HG03457 (cell line): ENCODE results near the gene CHST13.

Experiments
- ATAC-seq: cut with Tn5 transposase; IDR thresholded peaks from one replicate; pipeline ENCODE4 v1.9.1; 2021; ENCODE audit warnings: moderate number of reproducible peaks; ENCODE audit not compliant: unreplicated experiment

CHST13 gene

DNA sequence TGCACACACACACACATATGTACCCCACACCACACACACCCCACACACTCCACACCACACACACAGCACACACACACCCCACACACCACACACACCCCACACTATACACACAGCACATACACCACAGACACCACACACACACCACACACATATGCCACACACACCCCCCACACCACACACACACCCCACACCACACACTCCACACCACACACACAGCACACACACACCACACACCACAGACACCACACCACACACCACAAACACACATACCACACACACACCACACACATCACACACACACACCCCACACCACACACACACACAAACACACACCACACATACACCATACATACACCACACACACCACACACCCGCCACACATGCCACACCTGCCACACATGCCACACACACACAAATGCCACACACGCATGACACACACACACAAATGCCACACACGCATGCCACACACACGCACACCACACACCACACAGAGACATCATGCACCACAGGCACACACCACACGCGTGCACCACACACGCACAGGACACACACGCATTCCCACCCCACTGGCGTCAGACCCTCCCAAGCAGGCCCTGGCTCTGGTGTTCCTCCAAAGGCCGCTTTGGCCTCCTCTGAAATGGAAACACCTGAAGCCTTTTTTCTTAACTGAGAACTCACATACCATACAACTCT, 15.7 kb downstream of the CHST13 start:
- ATAC-seq = no peak

DNA sequence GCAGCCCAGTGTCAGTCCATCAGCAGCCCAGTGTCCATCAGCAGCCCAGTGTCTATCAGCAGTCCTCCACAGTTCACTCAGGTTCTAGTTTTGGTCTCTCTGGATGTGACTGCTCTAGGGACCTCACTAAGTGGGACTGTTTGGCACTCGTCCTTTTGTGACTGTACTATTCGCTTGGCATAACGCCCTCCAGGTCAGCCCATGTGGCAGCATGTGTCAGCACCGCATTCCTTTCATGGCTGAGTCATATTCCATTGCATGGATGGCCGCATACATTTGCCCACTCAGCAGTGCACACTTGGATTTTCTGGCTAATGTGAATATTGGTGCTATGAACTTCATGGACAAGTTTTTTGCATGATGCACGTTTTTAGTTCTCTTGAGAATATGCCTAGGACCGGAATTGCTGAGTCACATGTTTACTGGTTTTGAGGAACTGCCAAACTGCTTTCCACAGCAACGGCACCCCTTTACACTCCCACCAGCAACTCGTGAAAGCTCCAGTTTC, 16.4 kb downstream of the CHST13 start:
- ATAC-seq = no peak

DNA sequence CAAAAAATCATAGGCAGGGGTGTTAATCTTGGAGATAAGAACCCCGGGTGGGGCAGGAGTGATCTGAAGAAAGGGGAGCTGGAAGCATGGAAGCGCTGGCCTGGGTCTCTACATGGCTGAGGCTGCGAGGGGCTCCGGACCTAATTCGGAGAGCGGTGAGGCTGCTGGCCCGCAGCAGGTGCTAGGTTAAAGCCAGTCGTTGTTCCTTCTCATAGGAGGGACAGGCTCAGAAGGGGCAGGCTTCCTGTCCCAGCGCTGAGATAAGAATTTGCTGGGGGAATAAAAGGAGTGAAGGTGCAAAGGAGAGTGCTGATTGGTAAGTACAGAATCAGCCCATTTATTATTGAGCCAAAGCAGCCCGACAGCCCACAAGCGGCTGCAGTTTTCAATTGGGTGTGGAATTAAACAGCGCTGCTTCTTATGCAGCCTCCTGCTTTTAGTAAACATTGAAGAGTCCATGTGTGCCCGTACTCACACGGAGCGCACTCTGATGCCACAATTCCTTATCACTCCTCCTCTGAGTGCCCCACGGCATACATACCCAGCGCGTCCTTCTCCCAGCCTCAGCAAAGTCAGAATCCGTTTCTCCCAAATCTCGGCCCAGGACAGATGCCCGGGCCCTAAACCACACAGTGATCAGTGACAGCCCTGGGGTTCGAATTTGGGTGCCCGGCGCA, 17.1 kb downstream of the CHST13 start:
- ATAC-seq = no peak

DNA sequence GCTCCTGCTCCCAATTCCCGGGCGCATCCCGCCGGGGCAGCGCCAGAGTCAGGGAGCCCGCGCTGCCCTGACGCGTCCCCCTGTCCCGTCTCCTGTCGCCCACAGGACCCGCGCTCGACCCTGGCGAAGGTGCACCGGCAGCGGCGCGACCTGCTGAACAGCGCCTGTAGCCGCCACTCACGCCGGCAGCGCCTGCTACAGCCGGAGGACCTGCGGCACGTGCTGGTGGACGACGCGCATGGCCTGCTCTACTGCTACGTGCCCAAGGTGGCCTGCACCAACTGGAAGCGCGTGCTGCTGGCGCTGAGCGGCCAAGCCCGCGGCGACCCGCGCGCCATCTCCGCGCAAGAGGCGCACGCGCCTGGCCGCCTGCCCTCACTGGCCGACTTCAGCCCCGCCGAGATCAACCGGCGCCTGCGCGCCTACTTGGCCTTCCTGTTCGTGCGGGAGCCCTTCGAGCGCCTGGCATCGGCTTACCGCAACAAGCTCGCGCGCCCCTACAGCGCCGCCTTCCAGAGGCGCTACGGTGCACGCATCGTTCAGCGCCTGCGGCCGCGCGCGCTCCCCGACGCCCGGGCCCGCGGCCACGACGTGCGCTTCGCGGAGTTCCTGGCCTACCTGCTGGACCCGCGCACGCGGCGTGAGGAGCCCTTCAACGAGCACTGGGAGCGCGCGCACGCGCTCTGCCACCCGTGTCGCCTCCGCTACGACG, 17.8 kb downstream of the CHST13 start:
- ATAC-seq = no peak

DNA sequence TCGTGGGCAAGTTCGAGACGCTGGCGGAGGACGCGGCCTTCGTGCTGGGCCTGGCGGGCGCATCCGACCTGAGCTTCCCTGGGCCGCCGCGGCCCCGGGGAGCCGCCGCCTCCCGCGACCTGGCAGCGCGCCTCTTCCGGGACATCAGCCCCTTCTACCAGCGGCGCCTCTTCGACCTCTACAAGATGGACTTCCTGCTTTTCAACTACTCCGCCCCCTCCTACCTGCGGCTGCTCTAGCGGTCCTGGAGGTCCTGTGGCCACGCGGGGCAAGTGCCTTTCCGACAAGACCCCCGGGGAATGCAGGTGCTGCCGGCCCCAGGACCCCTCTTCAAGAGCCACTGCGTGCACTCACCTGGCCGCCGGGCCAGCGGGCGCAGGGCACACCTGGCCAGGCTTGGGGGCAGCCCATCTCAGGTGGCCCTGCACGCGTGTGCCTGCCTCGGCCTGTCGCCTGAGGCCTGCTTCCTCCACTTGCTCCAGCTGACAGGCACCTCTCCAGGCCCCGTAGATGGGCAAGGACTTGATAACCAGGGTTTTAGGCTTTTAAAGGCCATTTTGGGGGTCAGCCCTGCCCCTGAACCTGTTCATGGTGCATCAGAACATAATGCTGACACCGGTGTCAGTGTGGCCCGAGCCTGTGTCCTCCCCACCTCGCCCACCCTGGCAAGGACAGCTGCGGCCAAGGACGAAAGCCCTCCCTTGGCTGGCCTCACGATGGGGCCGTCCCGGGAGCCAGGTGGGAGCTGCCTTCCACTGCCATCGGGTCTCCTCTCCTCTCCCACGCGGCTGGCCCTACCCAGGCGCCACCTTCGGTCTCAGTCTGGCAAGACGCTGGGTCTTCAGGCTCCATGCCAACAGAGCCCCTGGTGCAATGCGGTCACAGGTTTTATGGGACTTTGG, 18.6 kb downstream of the CHST13 start:
- ATAC-seq = no peak

DNA sequence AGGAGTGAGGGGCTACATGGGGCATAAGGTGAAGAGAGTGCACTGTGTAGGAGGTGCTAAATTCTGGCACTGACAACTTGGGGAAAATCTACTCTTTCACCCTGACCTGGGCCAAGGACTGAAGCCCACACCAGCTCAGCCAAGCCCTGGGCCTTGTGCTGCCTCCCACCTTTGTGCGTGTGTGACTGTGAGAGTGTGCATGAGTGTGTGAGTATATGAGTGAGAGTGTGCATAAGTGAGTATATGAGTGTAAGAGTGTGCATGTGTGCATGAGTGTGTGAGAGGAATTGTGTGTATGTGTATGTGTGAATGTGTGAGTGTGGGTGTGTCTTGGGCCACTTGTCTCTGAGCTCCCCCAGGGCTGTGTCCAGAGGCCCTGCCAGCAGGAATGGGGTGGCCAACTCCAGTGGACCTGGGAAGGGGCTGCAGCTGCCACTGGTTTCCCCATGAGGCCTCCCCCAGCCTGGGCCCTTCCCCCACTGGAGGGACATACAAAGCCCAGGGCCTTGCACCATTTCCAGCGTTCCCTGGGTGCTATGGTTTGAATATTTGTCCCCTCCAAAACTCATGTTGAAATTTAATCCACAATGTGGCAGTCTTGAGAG, 19.6 kb downstream of the CHST13 start:
- no peak for ATAC-seq

DNA sequence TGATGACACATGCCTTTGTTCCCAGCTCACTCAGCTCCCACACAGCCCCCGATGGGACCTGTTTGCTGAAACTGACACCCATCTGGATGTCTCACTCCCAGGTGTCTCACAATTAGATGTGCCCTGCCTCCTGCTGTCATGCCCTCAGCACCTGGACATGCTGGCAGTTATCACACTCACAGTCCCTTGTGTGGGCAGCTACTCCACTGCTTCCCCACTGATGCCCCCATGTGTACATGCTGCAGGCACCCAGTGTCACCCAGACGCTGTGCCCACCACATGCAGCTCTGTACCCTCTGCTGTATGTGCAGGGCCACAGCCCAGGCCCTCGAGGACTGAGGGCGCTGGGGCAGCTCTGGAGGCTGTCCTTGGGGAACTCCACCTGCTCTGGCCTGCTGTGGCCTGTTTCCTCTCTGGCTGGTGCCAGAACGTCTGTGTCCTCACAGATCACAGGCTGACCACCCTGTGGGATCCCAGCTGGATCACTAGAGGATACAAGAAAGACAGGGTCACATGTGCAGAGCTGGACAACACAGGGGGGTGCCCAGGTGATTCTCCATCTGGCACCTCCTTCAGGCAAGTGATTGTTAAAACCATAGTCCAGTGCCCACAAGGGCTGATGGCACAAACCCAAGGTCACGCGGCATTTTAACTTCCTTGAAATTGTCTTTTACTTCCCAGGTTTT, 20.8 kb downstream of the CHST13 start:
- no peak for ATAC-seq

DNA sequence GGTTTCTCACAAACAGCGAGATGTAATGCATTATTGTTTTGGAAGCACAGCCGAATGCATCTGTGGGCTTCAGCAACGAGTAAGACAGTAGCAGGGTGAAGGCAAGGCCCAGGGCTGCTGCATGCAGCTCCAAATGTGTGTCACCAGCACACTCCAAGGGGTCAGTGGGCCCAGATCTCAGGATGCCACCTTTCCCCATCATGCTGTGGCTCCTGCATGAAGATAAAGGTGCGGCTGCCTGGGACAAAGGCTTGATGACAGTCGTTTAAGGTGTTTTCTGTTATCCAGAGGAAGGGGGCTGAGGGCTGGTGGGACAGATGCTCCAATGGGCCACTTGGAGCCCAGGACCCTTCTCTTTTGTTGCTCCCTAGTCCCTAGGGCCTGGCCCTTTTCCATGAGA, 21.6 kb downstream of the CHST13 start:
- no peak for ATAC-seq

DNA sequence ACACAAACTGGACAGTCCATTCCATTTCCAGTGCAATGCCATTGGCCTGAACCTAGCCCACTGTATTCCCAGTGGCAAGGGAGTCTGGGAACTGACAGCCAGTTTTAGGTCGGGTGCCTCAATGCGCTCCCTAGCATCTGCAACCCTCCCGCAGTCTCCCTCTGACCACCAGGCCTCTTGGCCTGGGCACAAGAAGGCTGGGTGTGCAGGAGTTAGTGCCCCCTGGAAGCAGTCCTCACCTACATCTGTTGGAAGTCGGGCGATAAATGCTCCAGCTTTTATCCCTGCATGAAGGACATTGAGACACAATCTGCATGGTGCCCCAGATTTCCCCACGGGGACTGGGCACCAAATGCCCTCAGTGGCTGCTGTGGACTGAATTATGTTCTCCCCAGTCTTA, 22.1 kb downstream of the CHST13 start:
- no peak for ATAC-seq

DNA sequence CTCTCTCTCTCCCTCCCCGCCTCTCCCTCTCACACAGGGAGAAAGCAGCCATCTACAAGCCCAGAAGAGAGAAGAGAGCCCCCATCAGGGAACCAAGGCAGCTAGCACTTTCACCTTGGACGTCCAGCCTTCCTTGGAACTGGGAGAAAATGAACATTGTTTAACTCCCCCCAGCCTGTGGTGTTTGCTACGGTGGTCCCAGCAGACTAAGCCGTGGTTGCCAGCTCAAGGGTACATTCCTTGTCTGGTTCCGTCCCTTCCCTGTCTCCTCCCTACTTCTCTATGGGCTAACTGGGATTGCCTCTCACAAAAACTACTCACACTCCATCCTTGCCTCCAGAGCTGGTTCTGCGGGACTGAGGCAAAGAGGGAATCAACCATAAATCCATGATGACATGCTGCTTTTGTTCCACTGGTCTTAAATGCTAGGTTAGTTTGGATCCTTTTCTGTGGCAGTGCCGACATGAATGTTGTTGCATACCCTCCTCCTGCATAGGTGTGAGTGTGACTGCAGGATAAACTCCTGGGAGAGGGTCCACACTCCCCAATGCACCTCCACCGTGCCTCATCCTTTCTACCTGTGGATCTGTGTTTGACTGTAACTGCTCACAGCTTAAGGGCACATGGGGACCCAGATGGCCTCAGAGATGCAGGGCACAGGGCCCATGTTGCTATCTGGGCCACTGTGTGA, 22.7 kb downstream of the CHST13 start:
- ATAC-seq = no peak

DNA sequence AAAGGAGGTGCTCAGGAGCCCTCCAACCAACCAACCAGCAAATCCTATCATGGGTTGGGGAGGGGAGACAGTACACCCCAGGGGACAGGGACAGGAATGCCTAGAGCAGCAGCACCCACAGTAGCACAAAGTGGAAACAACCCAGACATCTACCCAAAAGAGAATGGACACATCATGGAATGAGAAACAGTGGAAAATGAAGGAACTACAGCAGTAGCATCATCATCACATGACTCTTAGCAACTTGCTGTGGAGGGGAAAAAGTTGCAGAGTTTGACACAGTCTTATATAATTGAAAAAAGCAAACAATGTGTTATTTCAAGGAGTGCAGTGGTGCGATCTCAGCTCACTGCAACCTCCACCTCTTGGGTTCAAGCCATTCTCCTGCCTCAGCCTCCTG, 23.8 kb downstream of the CHST13 start:
- ATAC-seq = no peak

DNA sequence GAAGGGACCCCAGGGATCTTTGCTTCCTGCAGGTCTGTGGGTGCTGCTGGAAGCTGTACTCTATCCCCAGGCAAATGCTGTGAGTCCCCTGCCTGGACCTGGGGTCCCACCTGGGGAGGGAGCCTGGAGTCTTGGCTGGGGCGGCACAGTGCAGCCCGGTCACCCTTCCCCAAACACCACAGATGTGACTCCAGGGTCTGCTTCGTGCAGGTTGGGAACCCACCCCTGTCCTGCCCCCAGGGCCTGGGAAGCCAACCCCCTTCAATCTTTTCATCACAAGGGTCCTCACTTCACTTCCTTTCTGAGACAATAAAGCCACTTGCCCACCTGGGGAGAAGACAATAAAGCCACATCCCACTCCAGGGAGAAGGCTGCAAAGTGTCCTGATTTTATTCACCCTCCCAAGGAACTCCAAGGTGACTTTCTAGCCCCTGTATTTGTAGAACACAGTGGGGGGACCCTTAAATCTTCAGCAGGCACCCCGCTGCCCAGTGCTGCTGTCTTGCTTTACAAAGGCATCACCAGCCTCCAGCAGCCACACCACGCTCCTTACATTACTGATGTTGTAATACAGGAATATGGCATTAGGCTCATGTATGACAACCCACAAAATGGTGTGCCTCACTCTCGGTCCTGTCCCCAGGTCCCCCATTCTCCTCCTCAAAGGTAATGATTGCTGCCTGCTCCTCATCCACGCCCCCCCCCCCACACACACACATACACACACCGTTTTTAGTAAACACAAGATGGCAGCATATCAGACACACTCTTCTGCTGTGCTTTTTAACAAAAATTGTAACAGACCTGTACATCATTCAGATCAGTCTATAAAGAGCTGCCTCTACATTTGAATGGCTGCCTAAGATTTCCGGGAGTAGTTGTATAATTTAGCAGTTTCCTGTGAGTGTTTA, 24.9 kb downstream of the CHST13 start:
- no peak for ATAC-seq

DNA sequence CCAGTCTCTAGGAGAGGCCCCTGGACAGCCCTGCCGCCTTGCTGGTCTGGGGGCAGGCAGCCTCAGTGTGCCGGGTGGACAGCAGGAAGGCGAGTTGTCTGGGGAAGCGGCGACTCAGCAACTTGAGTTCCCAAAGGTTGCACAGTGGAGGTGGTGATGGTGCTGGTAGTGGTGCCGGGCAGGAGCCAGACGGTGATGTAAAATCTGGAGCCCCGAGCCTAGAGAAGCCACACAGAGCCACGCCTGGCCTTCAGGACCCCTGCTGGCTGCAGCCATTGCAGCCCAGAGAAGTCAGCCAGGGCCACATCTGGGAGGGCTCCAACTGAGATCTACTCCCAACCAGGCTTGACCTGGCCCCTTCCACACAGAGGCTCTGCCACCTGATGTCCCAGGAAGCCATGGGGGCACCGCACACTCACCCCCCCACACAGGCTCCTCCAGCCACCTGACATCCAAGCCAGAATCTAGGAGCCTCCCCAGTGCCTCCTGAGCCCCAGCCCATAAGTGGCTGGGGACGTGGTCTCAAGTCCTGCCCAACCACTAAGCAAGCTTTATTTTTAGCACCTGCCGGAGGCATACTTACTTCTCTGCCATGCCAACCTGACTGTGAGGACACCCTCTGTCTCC, 26.0 kb downstream of the CHST13 start:
- no peak for ATAC-seq

DNA sequence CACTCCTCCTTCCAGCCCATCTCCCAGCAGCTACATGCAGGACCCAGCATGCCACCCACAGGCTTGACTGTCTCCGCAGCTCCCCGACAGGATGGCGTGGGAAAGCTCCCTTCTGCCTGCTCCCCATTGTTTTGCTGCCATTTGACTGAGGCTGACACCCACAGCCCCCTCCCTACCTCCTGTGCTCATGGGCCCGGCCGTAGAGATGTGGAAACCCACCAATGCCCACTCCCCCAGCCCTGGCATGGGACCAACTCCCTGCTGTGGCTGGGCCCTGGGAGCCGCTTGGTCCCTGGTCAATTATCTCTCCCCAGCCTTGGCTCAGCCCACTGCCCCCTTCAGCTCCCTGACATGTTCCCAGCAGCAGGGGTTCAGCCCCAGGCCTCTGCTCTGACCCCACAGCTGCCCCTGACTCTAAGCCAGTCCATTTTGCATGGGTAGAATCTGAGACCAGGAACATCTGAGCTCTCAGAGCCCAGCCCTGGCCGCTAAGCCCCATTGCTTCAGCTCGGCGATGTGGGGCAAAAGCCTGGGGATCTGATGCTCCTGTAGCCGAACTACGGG, 26.6 kb downstream of the CHST13 start:
- no peak for ATAC-seq

DNA sequence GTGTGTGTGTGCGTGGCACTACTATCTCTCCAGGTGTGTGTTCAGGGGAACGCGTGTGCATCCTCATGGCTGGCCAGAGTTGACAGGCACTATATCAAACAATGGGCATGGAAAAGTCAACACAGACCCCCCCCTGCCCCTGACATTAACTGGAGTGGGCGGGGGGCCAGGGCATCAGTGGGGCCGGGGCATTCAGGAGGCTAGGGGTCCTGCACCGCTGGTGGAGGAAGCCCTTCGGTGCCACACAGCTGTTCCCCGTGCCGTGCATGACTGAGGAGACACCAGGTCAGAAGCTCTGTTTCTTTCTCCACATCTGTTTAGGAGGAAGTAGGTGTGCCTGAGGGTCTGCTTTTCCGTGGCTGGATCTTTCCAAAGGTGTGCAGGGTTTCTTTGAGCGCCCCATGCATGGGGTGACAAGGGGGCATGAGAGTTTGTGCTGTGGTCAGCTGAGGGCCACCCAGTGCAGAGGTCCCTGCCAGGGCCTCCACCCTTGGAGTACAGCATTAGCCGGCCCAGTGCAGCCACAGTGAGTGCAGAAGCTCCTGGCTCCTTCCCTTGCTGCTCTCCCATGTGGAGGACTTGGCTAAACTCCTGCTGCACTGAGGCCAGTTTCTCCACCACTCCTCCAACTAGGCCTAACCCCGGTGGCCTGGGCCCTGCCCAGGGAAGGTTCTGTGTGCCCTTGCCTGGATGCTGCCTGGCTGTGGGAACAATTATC, 27.3 kb downstream of the CHST13 start:
- no peak for ATAC-seq

DNA sequence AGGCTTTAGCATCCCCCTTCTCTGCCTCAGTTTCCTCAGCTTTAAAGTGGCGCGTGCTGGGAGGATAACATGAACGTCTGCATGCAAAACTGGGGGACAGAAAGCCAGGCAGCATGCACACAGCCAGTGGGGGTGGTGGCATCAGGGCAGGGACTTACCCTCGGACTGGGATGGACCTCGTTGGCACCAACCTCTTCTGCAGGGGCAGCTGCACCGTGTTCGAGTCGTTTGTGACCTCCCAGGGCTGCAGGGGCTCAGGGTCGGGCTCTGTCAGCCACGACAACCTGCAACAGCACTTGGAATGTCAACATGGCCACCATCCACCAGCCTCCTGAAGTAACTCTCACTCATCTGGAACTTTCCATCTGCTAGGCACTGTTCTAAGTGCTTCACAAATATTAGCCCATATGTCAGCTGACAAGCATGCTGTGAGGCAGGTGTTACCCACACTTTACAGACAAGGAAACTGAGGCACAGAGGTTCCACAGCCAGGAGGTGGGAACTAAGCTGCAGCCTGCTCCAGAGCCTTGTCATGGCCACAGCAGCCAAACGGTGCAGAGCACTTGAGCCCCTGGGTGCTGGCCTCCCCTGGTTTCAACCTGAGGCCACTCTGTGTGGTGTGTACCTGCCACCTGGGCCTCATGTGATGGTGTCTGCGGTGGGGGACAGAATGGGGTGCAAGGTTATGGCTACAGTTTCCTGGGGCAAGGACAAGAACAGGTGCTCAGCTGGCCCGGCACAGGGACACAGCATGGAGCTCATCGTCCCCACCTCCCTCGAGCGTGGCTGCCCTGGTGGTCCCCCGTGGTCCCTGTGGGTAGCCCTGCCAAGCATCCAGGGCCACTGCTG, 28.1 kb downstream of the CHST13 start:
- no peak for ATAC-seq
